ENCODE data around the gene MSI2. TPM values are rescaled to one million over a fixed set of nuclear protein-coding genes. Genes with fewer than 3 reads are reported as not detected.

MSI2 gene
- total and polyA plus RNA-seq, 2 donors (not counting 3 experiments of a cell fraction or from before 2014, with no cell fraction given) = 20.9 to 59.3 TPM

- no peak overlapping the region for H2AFZ ChIP-seq (ENCODE audit: low read depth, low read length)
- CTCF ChIA-PET = interaction anchor here (1.1 to 1.5 kb wide), 2 partner anchors 20 to 449 kb away, joined by 3 to 4 read pairs; no protein-coding TSS in a partner anchor
- H4K20me1 ChIP-seq (replicated peaks; ENCODE audit: control insufficient read depth, extremely low read depth, insufficient read depth, low read length) = no peaks in the 10 kb centered on the region
- H3K4me3 ChIP-seq (replicated peaks in 1 of 3; ENCODE audit: insufficient read depth in 1 of 3, low read depth in 1 of 3, low read length in 3 of 3) = no peak overlapping the region
- no peaks in the 10 kb centered on the region for H3K9me1 ChIP-seq (replicated peaks; ENCODE audit: control insufficient read depth, extremely low read depth, insufficient read depth, low read length)
- H3K9ac ChIP-seq (replicated peaks; ENCODE audit: extremely low read depth, insufficient read depth, low read length) = no peak overlapping the region
- H3K27ac ChIP-seq (ENCODE audit: insufficient read depth, low read depth, low read length) = no peak overlapping the region
- TF ChIP-seq, protein P1, sequence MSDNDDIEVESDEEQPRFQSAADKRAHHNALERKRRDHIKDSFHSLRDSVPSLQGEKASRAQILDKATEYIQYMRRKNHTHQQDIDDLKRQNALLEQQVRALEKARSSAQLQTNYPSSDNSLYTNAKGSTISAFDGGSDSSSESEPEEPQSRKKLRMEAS (IDR thresholded peaks at IDR 0.05; ENCODE audit: insufficient read depth, insufficient read length) = no peak
- TF ChIP-seq CTCF (IDR thresholded peaks at IDR 0.05; ENCODE audit: extremely low read depth in 1 of 2, insufficient read depth in 1 of 2, low read depth in 1 of 2, low read length in 2 of 2) (no peak), JUN (IDR thresholded peaks at IDR 0.05; ENCODE audit: borderline replicate concordance, insufficient read depth, insufficient read length, low read depth) (no peak), FOS (IDR thresholded peaks at IDR 0.05; ENCODE audit: borderline replicate concordance, insufficient read depth, low read length) (no peak), GATA2 (IDR thresholded peaks at IDR 0.05; ENCODE audit: insufficient read depth, insufficient read length, low read depth, low read length) (no peak), EZH2 (IDR thresholded peaks at IDR 0.05; ENCODE audit: borderline replicate concordance, low read depth, low read length, severe bottlenecking) (no peak), POLR2AphosphoS5 (IDR thresholded peaks at IDR 0.05; ENCODE audit: insufficient read depth, low read depth, low read length) (no peak), MYC (IDR thresholded peaks at IDR 0.05; ENCODE audit: low read depth, low read length) (no peak), POLR2A (IDR thresholded peaks at IDR 0.05; ENCODE audit: low read depth, low read length) (no peak)
- dilution Hi-C loops (cut with MboI; ENCODE audit: extremely low pct_ligation_motif_present, low sequenced_read_pairs) (no loop called here), intact Hi-C loops (cut with micrococcal nuclease) (no loop called here)
- DNase-seq (ENCODE audit: low read depth, low spot score) (no peak), FAIRE-seq (no peak)
- POLR2A ChIA-PET = no interaction called here
- H3K9me3 ChIP-seq (replicated peaks; ENCODE audit: control insufficient read depth, insufficient read depth, low read length) = no peaks in the 10 kb centered on the region
- H3K27me3 ChIP-seq (ENCODE audit: control insufficient read depth in 2 of 2, insufficient read depth in 2 of 2, low read length in 2 of 2) = peaks cover 0 to 13% of the 10 kb centered on the region in 2 experiments
- H3K36me3 ChIP-seq (ENCODE audit: control insufficient read depth in 2 of 2, extremely low read depth in 1 of 2, insufficient read depth in 2 of 2, low read length in 2 of 2) = no peaks in the 10 kb centered on the region
- no peak overlapping the region for H3K4me2 ChIP-seq (ENCODE audit: insufficient read depth, low read length)
- BruUV-seq (replicated peaks) = no TSS peak
- no peaks in the 10 kb centered on the region for H3K4me1 ChIP-seq (ENCODE audit: control insufficient read depth, extremely low read depth, insufficient read depth, low read length)
- no peaks in the 10 kb centered on the region for H3K79me2 ChIP-seq (ENCODE audit: control insufficient read depth, insufficient read depth, low read length)
Observed at GRCh38 chr17:57691939-57692338, 435.6 kb downstream of the MSI2 start.

Measured in endothelial cell of umbilical vein (primary cell).